ENCODE measurements around the gene SENP1.

Gene SENP1

DNA sequence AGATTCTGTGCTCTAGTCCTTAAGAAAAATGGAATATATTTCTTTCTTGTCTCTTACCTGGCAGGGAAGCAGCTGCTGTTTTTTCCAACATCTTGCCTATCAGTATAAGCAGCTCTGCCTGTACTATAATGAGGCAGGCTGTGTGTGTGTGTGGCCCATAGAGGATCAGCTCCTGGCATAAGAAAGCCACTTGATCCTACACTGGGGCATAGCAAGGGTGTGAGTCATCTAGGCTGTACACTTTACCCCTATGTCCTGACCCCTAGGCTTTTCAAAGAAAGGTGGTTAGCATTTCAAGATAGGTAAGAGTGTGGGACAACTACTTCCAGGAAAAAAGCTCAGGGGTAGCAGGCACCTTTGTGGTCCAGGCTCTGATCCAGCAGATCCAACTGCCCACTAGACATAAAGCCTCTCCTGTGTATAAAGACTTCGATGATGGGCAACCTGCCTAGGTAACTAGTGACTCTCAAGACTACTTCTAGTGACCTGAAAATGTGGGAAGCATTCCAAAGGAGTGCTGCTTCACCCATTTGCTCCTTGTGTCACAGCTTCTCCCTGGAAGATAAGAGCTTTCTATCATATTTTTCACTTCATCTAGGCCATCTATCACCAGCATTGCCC is 4.9 kb upstream of the SENP1 start:
- no peak for DNase-seq

DNA sequence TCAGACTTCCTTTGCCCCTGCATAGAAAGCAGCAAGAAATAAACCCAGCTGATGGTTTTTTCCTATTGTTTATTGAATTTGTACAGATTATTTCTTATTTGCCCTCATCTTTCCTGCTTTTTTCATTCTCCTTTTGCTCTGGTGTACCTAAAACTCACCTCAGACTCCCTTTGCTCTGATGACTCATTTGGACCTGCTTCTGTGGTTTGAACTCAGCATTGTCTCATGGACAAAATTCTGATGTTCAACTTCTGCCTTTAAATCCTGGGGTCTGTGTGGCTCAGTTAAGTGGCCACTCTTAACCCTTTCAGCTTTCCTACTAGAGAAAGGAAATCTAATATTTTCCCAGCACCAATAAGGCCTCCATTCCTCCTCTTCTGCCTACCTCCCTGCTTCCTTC is 3.5 kb upstream of the SENP1 start:
- DNase-seq, result no peak

DNA sequence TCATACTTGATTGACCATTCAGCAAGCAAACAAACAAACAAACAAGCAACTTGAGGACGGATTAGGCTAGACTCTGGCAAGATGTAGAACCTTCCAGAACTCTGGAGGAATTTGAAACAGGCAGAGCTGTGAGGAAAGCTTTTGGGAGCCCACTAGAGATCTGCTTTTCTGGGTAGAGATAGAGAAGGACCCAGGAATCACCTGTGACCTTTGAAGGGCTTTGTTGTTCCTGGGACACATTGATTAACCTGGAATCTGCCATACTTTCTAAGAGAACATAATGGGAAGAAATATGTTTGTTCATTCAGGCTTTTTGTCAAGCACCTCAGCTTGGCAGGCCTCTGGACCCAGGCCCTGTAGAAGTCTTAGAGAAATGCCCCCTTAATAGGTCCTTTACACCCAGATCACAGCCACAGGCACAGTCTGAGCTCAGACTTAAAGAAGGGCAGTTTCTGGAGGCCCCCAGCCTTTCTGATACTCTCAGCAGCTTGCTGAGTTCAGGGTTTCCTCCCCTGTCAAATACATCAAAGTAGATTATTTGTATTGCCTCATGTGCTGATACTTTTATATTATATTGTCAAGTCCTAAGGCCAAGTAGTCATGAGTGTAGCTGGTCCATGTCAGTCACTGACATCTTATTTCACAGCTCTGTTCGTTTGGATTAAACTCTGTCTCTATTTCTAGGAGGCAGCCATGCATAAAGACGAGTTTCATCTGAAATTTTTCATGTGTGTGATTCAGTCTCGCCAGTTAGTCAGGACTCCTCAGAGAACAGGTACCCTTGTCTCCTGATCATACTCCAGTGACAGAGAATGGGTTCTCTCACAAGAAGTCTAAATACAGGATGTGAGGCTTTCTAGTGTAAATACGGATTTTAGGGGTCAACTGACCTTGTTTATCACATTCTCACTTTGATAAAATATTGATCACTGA is 1.1 kb upstream of the SENP1 start:
- DNase-seq, result no peak

DNA sequence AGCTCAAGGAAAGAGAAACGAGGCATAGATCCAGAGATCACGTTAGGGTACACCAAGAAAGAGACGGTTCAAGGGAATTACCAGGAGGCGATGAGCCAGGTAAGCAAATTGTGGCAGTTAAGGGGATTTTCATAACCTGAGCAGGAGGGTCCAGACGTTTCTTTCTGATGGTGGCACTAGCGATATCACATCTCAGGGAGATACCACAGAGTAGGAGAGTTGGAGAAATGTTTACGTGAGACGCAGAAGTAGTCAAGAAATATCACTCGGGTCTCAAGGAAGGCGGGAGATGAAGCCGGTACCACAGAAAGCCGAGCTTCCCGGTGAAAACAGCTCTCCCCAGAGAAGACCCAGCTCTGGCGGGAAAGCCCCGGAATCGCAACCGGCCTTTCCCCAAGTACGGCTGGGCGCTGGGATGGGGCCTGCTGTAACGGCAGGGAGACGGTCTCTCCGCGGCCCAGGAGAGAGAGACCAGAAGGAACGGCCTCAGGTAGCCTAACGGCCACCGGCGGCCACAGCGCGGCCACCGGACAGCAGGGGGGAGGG is 485 bp downstream of the SENP1 start:
- peak; percentile 13 for DNase-seq

DNA sequence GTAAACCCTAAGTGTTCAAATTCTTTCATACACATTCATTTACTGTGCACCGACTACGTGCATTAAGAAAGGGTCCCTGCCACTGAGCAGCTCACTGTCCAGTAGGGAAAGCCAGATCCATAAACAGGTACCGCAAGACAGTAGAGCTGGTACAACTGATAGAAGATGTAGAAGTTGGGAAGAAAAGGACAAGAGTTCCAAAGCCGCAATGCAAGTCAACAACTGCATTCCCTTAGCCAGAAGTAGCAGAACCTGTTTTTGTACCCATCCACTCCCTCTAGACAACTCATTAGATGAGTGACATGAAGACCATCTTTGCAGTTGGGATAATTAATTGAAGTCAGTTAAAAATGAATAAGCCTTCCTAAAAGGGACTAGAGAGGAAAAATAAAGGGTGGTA is 1.3 kb downstream of the SENP1 start:
- no peak for DNase-seq

DNA sequence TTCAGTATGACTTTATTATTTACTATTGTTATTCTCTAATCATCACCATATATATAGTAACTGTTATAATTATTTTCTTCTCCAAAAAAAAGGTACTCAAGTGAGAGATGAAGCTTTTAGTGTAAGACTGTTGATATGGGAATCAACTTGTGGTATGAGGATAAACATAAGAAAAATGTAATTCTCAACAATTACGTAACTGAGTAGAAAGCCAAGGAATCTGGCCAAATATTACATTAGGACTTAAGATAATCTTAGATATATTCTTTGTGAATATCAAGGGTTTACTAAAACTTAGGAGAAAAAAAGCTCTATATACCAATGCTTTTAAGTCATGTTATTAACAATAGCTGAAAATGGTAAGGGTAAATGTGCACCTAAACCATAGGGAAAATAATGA is 13.3 kb downstream of the SENP1 start:
- no peak for DNase-seq

DNA sequence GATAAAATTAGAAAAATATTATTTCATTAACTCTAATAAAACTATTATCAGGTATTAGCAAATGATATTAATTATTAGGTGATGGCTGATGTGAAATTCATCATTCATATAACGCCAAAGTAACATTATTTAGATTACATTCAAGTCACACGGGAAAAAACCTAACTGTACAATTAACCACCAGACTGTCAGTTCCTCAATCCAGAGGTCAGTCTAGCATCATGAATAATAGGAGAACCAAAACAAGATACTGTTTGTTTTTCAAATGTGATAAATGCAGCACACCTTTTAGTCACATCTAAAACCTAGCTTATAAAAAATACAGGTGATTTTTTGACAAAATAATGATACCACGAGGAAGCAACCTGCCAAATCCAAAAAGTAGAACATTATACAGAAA is 19.6 kb downstream of the SENP1 start:
- no peak for DNase-seq

DNA sequence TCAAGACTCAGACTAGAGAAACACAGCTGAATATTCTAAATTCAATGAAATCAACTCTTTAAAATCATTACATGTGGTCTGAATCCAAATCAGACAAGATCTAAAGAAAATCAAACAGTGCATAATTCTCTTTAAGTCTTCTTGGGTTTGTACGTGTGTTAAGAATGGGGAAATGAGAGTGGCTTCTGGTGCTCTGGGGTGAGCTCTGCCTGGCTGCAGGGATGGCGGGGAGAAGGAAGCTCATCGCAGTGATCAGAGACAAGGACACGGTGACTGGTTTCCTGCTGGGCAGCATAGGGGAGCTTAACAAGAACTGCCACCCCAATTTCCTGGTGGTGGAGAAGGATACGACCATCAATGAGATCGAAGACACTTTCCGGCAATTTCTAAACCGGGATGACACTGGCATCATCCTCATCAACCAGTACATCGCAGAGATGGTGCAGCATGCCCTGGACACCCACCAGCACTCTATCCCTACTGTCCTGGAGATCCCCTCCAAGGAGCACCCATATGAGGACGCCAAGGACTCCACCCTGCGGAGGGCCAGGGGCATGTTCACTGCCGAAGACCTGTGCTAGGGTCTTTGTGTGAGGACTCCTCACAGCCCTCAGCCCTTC is 20.9 kb downstream of the SENP1 start:
- no peak for DNase-seq

DNA sequence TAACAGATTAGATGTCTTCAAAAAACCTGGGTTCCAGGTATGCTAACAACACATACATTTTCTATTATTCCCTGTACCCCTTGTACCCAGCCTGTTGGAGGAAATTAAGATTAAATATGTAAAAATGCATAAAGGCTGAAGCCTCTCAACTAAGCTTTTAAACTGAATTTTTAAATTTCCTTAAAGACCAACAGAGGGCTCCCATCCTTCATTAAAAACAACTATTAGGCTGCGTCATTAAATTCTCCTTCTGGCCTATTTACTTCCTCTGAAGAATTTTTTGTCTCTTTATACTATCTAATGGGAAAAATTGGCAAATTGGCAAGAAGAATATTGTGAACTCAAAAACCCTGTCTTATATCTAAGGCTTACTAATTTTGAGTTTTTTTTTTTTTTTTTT is 21.8 kb downstream of the SENP1 start:
- no peak for DNase-seq

DNA sequence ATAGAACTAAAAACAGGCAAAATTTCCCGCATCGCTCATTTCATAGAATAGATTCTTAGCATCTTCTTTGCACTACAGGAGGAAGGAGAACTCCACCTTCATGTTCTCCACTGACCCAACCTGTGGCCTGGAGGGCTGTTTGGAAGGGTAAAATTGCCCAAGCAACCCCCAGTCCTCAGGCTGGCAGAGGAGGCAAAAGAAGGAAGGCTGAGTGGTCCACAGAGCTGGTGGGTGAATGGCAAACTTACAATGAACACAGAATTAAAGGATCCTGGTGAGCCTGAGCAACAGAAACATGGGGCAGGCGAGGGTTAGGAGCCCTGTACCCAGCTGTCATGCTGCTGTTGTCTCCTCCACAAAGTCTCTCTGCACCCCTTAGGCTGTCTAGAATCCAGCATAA is 25.1 kb downstream of the SENP1 start:
- no peak for DNase-seq

DNA sequence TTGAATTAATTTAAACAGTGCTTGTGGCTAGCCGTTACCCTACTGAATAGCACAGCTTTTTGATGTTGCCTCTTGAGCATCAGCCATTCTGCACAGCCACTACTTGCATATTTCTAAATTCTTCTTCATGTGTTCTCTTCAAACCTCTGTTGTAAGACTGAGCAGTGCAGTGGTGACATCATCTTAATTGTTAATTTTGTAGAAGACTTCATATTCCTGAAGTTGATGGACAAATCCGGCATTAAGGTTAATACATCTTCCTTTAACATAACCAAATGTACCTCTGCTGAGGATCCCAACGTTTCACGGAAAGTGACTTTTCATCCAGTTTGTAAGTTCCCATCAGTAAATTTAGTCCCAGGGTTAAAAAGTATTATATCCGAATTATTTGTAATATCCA is 25.6 kb downstream of the SENP1 start:
- DNase-seq, result no peak

DNA sequence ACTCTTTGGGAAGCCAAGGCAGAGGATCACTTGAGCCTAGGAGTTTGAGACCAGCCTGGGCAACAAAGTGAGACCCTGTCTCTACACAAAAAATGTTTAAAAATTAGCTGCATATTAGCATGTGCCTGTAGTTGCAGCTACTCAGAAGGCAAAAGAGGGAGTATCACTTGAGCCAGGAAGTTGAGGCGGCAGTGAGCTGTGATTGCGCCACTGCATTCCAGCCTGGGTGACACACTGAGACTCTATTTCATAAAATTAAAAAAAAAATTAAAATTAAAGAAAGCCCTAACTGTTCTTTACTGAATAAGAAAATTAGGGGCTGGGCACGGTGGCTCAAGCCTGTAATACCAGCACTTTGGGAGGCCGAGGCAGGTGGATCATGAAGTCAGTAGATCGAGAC is 27.0 kb downstream of the SENP1 start:
- DNase-seq, result no peak

DNA sequence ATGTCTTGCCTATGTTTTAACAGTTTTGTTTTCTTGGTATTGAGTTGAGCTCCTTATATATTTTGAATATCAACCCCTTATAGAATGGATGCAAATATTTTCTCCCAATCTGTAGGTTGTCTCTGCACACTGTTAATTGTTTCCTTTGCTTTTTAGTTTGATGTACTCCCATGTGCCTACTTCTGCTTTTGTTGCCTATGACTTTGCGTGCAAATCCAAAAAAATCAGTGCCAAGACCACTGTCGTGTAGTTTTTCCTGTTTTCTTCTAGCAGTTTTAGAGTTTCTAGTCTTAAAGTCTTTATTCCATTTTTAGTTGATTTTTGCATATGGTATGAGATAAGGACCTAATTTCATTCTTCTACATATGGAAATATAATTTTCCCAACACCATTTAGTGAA is 28.8 kb downstream of the SENP1 start:
- DNase-seq, result no peak

DNA sequence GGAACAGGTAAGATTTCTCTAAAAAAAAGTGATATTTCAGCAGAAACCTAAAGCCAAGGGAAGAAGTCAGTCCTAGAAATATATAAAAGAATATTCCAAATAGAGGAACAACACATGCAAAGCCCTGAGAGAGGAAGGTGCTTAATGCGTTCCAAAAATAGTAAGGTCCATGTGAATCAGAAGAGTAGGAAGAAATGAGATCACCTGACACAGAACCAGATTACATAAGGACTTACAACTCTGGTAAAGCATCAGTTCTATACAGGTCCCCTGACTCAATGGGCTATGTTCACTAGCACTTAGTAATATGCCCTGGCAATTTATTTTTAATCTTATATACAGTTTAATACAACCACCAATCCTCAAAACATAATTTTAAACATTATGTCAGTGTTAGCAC is 30.0 kb downstream of the SENP1 start:
- DNase-seq, result no peak

DNA sequence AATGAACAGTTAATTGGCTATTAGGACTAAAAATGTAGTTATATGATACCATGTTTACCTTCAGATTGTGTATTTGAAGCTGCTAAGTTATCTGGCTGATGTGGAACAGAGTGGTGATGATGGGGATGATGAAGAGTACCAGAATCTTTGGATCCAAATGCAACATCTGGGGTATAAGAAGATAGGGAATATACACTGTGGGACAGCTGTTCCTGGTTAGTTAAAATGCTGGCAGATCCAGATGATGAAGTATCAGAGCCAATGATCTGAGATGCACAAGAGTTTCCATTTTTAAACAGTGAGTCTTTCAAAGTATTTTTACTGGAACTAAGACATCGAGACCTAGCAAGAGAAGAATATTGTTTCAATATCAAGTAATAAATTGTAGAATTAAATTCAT is 31.6 kb downstream of the SENP1 start:
- DNase-seq, result no peak

DNA sequence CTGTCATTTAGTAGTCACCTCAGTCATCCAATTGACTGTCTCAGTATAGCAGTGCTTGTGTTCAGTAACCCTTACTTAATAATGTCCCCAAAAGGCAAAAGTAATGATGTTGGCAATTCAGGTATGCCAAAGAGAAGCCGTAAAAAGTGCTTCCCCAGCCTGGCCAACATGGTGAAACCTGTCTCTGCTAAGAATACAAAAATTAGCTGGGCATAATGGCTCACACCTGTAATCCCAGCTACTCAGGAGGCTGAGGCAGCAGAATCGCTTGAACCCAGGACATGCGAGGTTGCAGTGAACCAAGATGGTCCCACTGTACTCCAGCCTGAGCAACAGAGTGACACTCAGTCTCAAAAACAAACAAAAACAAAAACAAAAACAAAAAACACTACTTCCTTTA is 33.6 kb downstream of the SENP1 start:
- no peak for DNase-seq

DNA sequence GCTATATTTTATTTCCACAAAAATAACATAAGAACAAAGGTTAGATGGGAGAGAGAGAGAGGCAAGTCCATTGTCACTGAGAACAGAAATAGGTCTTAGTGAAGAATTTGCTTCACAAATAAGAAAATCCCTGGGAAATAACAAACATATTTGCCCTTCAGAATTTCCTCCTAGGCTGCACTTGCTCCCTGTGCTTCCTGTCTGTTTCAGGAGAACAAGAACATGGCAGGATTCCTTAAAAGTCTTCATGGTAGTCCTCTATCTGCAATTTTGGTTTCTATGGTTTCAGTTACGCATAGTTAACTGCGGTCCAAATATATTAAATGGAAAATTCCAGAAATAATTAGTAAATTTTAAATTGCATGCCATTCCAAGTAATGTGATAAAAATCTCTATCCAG is 34.1 kb downstream of the SENP1 start:
- no peak for DNase-seq

DNA sequence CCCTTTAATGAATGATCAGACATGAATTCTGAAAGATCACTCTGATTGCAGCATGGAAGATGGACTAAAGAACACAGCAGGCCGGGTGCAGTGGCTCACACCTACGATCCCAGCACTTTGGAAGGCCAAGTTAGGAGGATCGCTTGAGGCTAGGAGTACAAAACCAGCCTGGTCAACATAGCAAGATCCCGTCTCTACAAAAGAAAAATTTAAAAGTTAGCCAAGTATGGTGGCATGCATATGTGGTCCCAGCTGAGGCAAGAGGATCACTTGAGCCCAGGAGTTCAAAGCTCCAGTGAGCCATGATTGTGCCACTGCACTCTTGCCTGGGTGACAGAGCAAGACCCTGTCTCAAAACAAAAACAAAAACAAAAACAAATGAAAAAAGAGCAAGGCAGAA is 35.1 kb downstream of the SENP1 start:
- DNase-seq, result no peak

DNA sequence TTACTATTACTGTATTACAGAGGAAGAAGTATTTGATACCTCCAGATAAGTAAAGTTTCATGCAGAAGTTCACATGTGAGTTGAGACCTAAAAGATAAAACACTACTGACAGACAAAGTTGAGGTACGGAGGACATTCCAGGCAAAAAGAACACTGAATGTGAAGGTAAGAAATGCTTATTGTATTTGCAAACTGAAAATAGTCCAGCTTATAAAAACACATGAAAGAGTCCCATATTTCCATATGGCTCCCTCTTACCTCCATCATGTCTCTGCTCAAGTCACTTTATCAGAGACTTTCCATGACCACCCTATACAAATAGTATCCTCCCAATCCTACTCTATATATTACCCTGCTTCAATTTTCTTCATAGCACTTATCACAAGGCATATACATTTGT is 35.8 kb downstream of the SENP1 start:
- DNase-seq, result no peak

DNA sequence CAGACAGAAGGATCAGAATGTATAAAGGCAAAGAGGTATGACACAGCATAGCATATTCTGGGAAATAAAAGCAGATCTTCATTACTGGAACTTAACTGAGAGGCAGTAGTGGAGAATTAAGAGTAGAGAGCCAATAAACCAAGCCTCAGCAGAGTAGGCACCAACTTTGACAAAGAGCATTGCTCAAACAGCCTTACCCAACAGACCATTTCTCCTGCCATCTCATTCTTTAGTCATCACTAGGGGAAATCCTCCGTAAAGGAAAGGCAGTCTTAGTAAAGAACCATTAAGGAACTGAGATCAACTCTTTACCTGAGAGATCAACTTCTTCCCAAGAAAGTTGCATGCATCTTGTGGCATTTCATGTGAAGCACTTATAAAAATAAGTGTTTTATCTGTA is 36.6 kb downstream of the SENP1 start:
- DNase-seq, result no peak

DNA sequence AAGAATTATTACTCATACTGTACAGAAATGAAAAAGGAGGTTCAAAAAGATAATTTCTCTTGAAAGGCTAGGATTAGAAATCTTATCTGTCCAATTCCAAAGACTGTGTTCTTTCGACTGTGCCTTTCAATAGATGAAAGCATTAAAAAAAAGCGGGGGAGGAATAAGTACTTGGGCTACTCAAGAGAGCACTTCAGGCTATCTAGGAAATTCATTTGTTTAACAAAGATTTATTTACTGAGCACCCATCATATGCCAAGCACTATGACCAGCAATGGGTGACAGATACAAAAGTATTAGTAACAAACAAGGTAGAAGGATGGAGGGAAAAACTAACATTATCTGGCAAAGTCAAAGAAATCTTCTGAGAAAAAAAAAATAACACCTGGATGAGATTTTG is 37.4 kb downstream of the SENP1 start:
- DNase-seq, result no peak

DNA sequence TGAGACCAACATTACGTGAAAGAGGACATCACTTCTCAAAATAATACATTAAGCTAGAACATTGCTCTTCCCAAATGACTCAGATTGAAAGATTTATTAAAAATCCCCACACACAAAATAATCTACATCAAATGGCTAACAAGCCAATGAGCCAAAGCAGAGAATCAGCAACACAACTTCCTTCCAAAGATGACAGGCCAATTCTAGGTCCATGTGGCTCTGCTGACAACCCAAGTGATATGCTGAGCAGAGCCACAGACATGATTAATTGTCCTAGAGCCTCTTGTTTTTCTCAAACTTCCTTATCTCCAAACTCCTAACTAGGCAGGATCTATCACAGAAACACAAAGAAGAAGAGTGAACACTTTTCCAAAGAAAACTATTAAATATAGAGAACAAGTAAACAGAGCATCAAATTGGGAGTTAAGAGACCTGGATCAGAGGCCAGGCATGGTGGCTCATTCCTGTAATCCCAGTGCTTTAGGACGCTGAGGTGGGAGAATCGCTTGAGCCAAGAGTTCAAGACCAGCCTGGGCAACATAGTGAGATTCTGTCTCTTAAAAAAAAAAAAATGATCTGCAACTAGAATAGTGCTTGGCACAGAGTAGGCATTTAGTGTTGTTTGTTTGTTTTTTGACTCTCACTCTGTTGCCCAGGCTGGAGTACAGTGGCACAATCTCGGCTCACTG is 38.5 kb downstream of the SENP1 start:
- DNase-seq, result no peak

DNA sequence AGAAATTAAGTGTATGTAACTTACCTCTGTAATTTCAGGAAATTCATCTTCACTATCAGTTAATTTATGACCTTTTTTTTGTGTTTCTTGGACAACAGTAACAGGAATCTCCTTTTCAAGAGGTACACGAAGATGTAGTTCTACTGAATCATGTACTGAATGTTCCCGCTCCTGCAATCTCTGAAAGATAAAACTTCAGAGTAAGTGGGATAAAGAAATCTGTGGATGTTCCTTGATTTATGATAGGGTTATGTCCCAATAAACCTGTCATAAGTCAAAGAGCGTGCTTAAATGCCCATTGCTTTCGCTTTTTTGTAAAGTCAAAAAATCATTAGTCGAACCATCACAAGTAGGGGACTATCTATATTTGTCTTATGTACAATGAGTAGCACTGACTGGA is 40.8 kb downstream of the SENP1 start:
- no peak for DNase-seq
